ENCODE measurements around the gene DYNLRB2. TPM values are rescaled to one million over a fixed set of nuclear protein-coding genes. Genes with fewer than 3 reads are reported as not detected.

Gene DYNLRB2
- total and polyA plus RNA-seq, 10 of the 15 experiments (the other 5 are each of a cell fraction or from before 2014, with no cell fraction given): 0.21 to 1.2 (median 0.40) TPM; not detected in 5

GRCh38 chr16:80577485-80578280, 36.9 kb downstream of the DYNLRB2 start:
- Histone ChIP-seq H3K79me2 (ENCODE audit: control insufficient read depth, insufficient read depth, low read length) (no peaks in the 10 kb centered on the region), H3K4me2 (ENCODE audit: control insufficient read depth, insufficient read depth) (no peak overlapping the region), H3K9ac (ENCODE audit: control insufficient read depth, insufficient read depth, low read length) (no peak overlapping the region), H3K27me3 (replicated peaks in 1 of 2; ENCODE audit: control insufficient read depth in 2 of 2, insufficient read depth in 2 of 2, low read length in 1 of 2) (no peaks in the 10 kb centered on the region), H4K20me1 (ENCODE audit: control insufficient read depth, insufficient read depth) (no peaks in the 10 kb centered on the region), H3K4me3 (no peak overlapping the region), H3K9me3 (replicated peaks; ENCODE audit: control insufficient read depth, insufficient read depth, low read length) (no peaks in the 10 kb centered on the region; the same call in 1 of the 3 replicates), H3K4me1 (ENCODE audit: control insufficient read depth, insufficient read depth, low read length) (peaks cover 22% of the 10 kb centered on the region), H3K36me3 (ENCODE audit: control insufficient read depth in 2 of 2, insufficient read depth in 2 of 2, low read length in 1 of 2) (no peaks in the 10 kb centered on the region), H2AFZ (ENCODE audit: control insufficient read depth, low read depth, low read length) (no peak overlapping the region), H3K27ac (ENCODE audit: control insufficient read depth, insufficient read depth) (no peak overlapping the region)
- ChIA-PET SMC1A (ENCODE audit: uncharacterized antibody, unreplicated experiment) (interaction anchor here (1.2 kb wide), 1 partner anchor 9 kb away, joined by 4 read pairs; no protein-coding TSS in a partner anchor), CTCF (no interaction called here), RAD21 (ENCODE audit: unreplicated experiment) (no interaction called here), POLR2A (no interaction called here)
- TF ChIP-seq TAF1 (IDR thresholded peaks at IDR 0.05; ENCODE audit: borderline replicate concordance, low read depth, low read length): no peak
- no peak for TF ChIP-seq SRF (IDR thresholded peaks at IDR 0.05; ENCODE audit: low read depth in 2 of 2, low read length in 2 of 2)
- no peak for TF ChIP-seq ELK1 (IDR thresholded peaks at IDR 0.05; ENCODE audit: low read depth, low read length)
- TF ChIP-seq SP1 (IDR thresholded peaks at IDR 0.05; ENCODE audit: low read depth, low read length): no peak
- TF ChIP-seq NBN (IDR thresholded peaks at IDR 0.05): no peak
- no peak for TF ChIP-seq TARDBP (IDR thresholded peaks at IDR 0.05; ENCODE audit: borderline replicate concordance)
- no peak for TF ChIP-seq KDM1A (IDR thresholded peaks at IDR 0.05; ENCODE audit: borderline replicate concordance)
- no peak for TF ChIP-seq CBFB (IDR thresholded peaks at IDR 0.05; ENCODE audit: low read depth)
- in situ Hi-C loops (cut with MboI) (no loop called here), intact Hi-C loops (cut with micrococcal nuclease; ENCODE audit: unreplicated experiment) (no loop called here)
- DNase-seq (ENCODE audit: low read depth, low spot score): no peak
- no TSS peak for BruUV-seq (replicated peaks)
- 90% methylated on average over 11 of the region's 11 CpGs for WGBS (ENCODE audit: insufficient coverage, insufficient replicate concordance, low lambda C conversion rate, missing lambda C conversion rate)
- no peak for FAIRE-seq
- no peak for ATAC-seq
